Neuronal stem cell (in vitro differentiated cells): ENCODE results near the gene GINS2.

Experiments
- DNase-seq: peaks from one replicate; pipeline ENCODE4 v3.0.0-alpha.2; 2013; ENCODE audit warnings: low spot score
- H2AFZ ChIP-seq: one replicate; pipeline ENCODE4 v1.6.1; 2013; ENCODE audit warnings: mild to moderate bottlenecking, low read length, inconsistent platforms
- H2AK5ac ChIP-seq: 2 replicates; pipeline ENCODE4 v1.6.1; 2013; ENCODE audit warnings: low read depth, mild to moderate bottlenecking, inconsistent platforms, low read length, moderate library complexity, mixed read lengths
- H2BK120ac ChIP-seq: 2 replicates; pipeline ENCODE4 v1.6.1; 2013; ENCODE audit warnings: low read depth, mild to moderate bottlenecking, inconsistent platforms, low read length, moderate library complexity, mixed read lengths
- H2BK12ac ChIP-seq: one replicate; pipeline ENCODE4 v1.6.1; 2013; ENCODE audit warnings: low read length, inconsistent platforms
- H2BK15ac ChIP-seq: 2 replicates; pipeline ENCODE4 v1.6.1; 2013; ENCODE audit warnings: mild to moderate bottlenecking, low read length, inconsistent platforms, mixed read lengths
- H2BK5ac ChIP-seq: one replicate; pipeline ENCODE4 v1.6.1; 2013; ENCODE audit warnings: inconsistent platforms, mild to moderate bottlenecking, low read length, moderate library complexity
- H3K14ac ChIP-seq: one replicate; pipeline ENCODE4 v1.6.1; 2013; ENCODE audit warnings: low read length, inconsistent platforms
- H3K18ac ChIP-seq: 2 replicates; pipeline ENCODE4 v1.6.1; 2013; ENCODE audit warnings: low read length, inconsistent platforms
- H3K23ac ChIP-seq: 2 replicates; pipeline ENCODE4 v1.6.1; 2013; ENCODE audit warnings: low read depth, mild to moderate bottlenecking, mixed read lengths, low read length, inconsistent platforms; ENCODE audit not compliant: poor library complexity
- H3K27ac ChIP-seq: replicated peaks from 3 replicates; pipeline ENCODE4 v1.5.1; 2013; ENCODE audit warnings: low read length, inconsistent platforms
- H3K27me3 ChIP-seq, 3 experiments: 2 replicates each; pipeline ENCODE4 v1.6.1; 2013; ENCODE audit warnings: low read length in 3 of 3, mild to moderate bottlenecking in 2 of 3, inconsistent platforms in 1 of 3, low read depth in 1 of 3, mixed read lengths in 1 of 3, moderate library complexity in 1 of 3; ENCODE audit not compliant: control insufficient read depth in 3 of 3, insufficient read depth in 3 of 3
- H3K36me3 ChIP-seq, 2 donors: replicated peaks in 1 of 2; 2 replicates each; pipeline ENCODE4 v1.6.1; 2013; ENCODE audit warnings: low read length in 2 of 2; ENCODE audit not compliant: control insufficient read depth in 2 of 2, insufficient read depth in 2 of 2
- H3K4ac ChIP-seq: 2 replicates; pipeline ENCODE4 v1.6.1; 2013; ENCODE audit warnings: inconsistent platforms, mild to moderate bottlenecking, low read length, moderate library complexity
- H3K4me1 ChIP-seq, 2 donors: 1 replicate in 1 of 2; 2 replicates in 1 of 2; pipeline ENCODE4 v1.6.1; 2013; ENCODE audit warnings: low read length in 2 of 2, low read depth in 1 of 2; ENCODE audit not compliant: control insufficient read depth in 2 of 2, insufficient read depth in 1 of 2
- H3K4me2 ChIP-seq: one replicate; pipeline ENCODE4 v1.6.1; 2013; ENCODE audit warnings: mild to moderate bottlenecking, low read length, inconsistent platforms; ENCODE audit not compliant: insufficient read depth, poor library complexity, severe bottlenecking
- H3K4me3 ChIP-seq, 2 donors: 2 replicates each; pipeline ENCODE4 v1.5.1; 2013; ENCODE audit warnings: low read length in 2 of 2, mild to moderate bottlenecking in 2 of 2, inconsistent platforms in 1 of 2, moderate library complexity in 1 of 2
- H3K79me1 ChIP-seq: one replicate; pipeline ENCODE4 v1.6.1; 2013; ENCODE audit warnings: low read depth, mild to moderate bottlenecking, inconsistent platforms, low read length, moderate library complexity
- H3K9ac ChIP-seq: one replicate; pipeline ENCODE4 v1.6.1; 2013; ENCODE audit warnings: mild to moderate bottlenecking, low read depth, low read length, inconsistent platforms; ENCODE audit not compliant: poor library complexity
- H3K9me3 ChIP-seq, 2 donors: replicated peaks in 1 of 2; 2 replicates each; pipeline versions ENCODE3 to v1.6.1; 2013; ENCODE audit warnings: low read length in 2 of 2, mild to moderate bottlenecking in 2 of 2, inconsistent platforms in 1 of 2, low read depth in 1 of 2, mixed read lengths in 1 of 2, moderate library complexity in 1 of 2; ENCODE audit not compliant: control insufficient read depth in 2 of 2, insufficient read depth in 1 of 2
- H4K8ac ChIP-seq: one replicate; pipeline ENCODE4 v1.6.1; 2013; ENCODE audit warnings: low read depth, mild to moderate bottlenecking, inconsistent platforms, low read length, moderate library complexity
- H4K91ac ChIP-seq: one replicate; pipeline ENCODE4 v1.6.1; 2013; ENCODE audit warnings: low read length, low read depth, mild to moderate bottlenecking, inconsistent platforms; ENCODE audit not compliant: poor library complexity
- WGBS, 2 donors: extraction: QIAGEN DNeasy Blood & Tissue Kit; methylation state at CpG; one replicate each; pipeline ENCODE4 v1.1.7; 2013; ENCODE audit warnings: missing lambda C conversion rate in 2 of 2, mixed read lengths in 1 of 2; ENCODE audit not compliant: insufficient read length in 2 of 2, insufficient replicate concordance in 1 of 2; ENCODE audit errors: extremely low coverage in 2 of 2; 5-methylcytosine and 5-hydroxymethylcytosine counted together

Gene GINS2

GRCh38 chr16:85667841-85668413, 20.8 kb downstream of the GINS2 start:
- Histone ChIP-seq H2AFZ (no peak overlapping the region), H2BK12ac (no peak overlapping the region), H3K9ac (no peak overlapping the region), H3K4me1 (peaks cover 6% of the 10 kb centered on the region in 2 donors), H3K4ac (no peak overlapping the region), H2BK15ac (no peak overlapping the region), H3K18ac (no peak overlapping the region), H3K4me2 (no peak overlapping the region), H3K23ac (no peak overlapping the region), H3K36me3 (peaks cover 42 to 98% of the 10 kb centered on the region in 2 donors), H3K4me3 (peak overlapping the region in 1 of 2 donors; percentile 6), H4K8ac (no peak overlapping the region), H3K14ac (peak overlapping the region; percentile 42), H3K79me1 (no peaks in the 10 kb centered on the region), H2AK5ac (no peak overlapping the region), H4K91ac (no peak overlapping the region), H3K9me3 (peaks cover 0 to 2% of the 10 kb centered on the region in 2 donors), H3K27ac (no peak overlapping the region), H2BK120ac (no peak overlapping the region), H2BK5ac (no peak overlapping the region), H3K27me3 (no peaks in the 10 kb centered on the region)
- no CpG with 5 or more reads among the region's 16 CpGs for WGBS, 2 donors
- no peak for DNase-seq

GRCh38 chr16:85667261-85667660, 21.5 kb downstream of the GINS2 start:
- WGBS, 2 donors = no CpG with 5 or more reads among the region's 9 CpGs
- H3K4me1 ChIP-seq = peaks cover 12 to 13% of the 10 kb centered on the region in 2 donors
- H3K4ac ChIP-seq = no peak overlapping the region
- no peak overlapping the region for H3K18ac ChIP-seq
- no peak overlapping the region for H2AK5ac ChIP-seq
- no peak overlapping the region for H3K14ac ChIP-seq
- no peak overlapping the region for H2BK120ac ChIP-seq
- H3K9me3 ChIP-seq = peaks cover 0 to 2% of the 10 kb centered on the region in 2 donors
- H3K79me1 ChIP-seq = no peaks in the 10 kb centered on the region
- H2BK5ac ChIP-seq = no peak overlapping the region
- no peak for DNase-seq
- H3K23ac ChIP-seq = no peak overlapping the region
- peaks cover 38 to 95% of the 10 kb centered on the region in 2 donors for H3K36me3 ChIP-seq
- no peak overlapping the region for H4K8ac ChIP-seq
- H4K91ac ChIP-seq = no peak overlapping the region
- no peaks in the 10 kb centered on the region for H3K27me3 ChIP-seq
- H2BK15ac ChIP-seq = no peak overlapping the region
- no peak overlapping the region for H3K27ac ChIP-seq
- no peak overlapping the region for H2AFZ ChIP-seq
- H3K4me3 ChIP-seq = peak overlapping the region in 1 of 2 donors; percentile 44
- H3K4me2 ChIP-seq = no peak overlapping the region
- H3K9ac ChIP-seq = no peak overlapping the region
- no peak overlapping the region for H2BK12ac ChIP-seq

DNA sequence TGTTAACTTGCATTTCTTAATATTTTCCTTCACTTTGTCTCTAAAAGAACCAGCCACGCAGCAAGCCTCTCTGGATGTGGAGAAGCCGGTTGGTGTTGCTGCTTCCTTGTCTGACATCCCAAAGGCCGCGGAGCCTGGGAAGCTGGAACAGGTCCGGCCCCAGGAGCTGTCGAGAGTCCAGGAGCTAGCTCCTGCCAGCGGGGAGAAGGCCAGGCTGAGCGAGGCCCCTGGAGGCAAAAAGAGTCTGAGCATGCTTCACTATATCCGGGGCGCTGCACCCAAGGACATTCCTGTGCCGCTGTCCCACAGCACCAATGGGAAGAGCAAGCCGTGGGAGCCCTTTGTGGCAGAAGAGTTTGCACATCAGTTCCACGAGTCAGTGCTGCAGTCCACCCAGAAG, 22.8 kb downstream of the GINS2 start:
- peaks cover 4% of the 10 kb centered on the region for H3K79me1 ChIP-seq
- no peak overlapping the region for H2BK120ac ChIP-seq
- no peak overlapping the region for H4K91ac ChIP-seq
- H2AK5ac ChIP-seq = no peak overlapping the region
- no peak for DNase-seq
- peaks cover 23 to 26% of the 10 kb centered on the region in 2 donors for H3K4me1 ChIP-seq
- no peak overlapping the region for H2BK12ac ChIP-seq
- peaks cover 0 to 2% of the 10 kb centered on the region in 2 donors for H3K9me3 ChIP-seq
- no peak overlapping the region for H2BK15ac ChIP-seq
- H3K18ac ChIP-seq = no peak overlapping the region
- no peak overlapping the region for H3K23ac ChIP-seq
- no peaks in the 10 kb centered on the region for H3K27me3 ChIP-seq
- H3K4me3 ChIP-seq = no peak overlapping the region
- peaks cover 36 to 88% of the 10 kb centered on the region in 2 donors for H3K36me3 ChIP-seq
- no peak overlapping the region for H2AFZ ChIP-seq
- peak overlapping the region; percentile 26 for H2BK5ac ChIP-seq
- no peak overlapping the region for H3K9ac ChIP-seq
- H3K4ac ChIP-seq = no peak overlapping the region
- H3K4me2 ChIP-seq = no peak overlapping the region
- WGBS, 2 donors = no CpG with 5 or more reads among the region's 13 CpGs
- H4K8ac ChIP-seq = no peak overlapping the region
- H3K14ac ChIP-seq = no peak overlapping the region
- no peak overlapping the region for H3K27ac ChIP-seq

- WGBS, 2 donors = no CpG with 5 or more reads among the region's 12 CpGs
- no peak overlapping the region for H3K9ac ChIP-seq
- H2BK12ac ChIP-seq = no peak overlapping the region
- no peak overlapping the region for H3K4me3 ChIP-seq
- no peak overlapping the region for H2BK15ac ChIP-seq
- H2BK5ac ChIP-seq = no peak overlapping the region
- peaks cover 0 to 2% of the 10 kb centered on the region in 2 donors for H3K9me3 ChIP-seq
- DNase-seq = no peak
- peaks cover 36 to 86% of the 10 kb centered on the region in 2 donors for H3K36me3 ChIP-seq
- H3K27me3 ChIP-seq = no peaks in the 10 kb centered on the region
- H4K91ac ChIP-seq = no peak overlapping the region
- H3K4ac ChIP-seq = no peak overlapping the region
- H3K4me1 ChIP-seq = peaks cover 24 to 29% of the 10 kb centered on the region in 2 donors
- no peak overlapping the region for H3K27ac ChIP-seq
- no peak overlapping the region for H2AFZ ChIP-seq
- H2AK5ac ChIP-seq = no peak overlapping the region
- H3K4me2 ChIP-seq = no peak overlapping the region
- no peak overlapping the region for H2BK120ac ChIP-seq
- peaks cover 4% of the 10 kb centered on the region for H3K79me1 ChIP-seq
- H3K14ac ChIP-seq = no peak overlapping the region
- no peak overlapping the region for H3K23ac ChIP-seq
- H3K18ac ChIP-seq = no peak overlapping the region
- no peak overlapping the region for H4K8ac ChIP-seq
Observed at GRCh38 chr16:85665373-85665740, 23.4 kb downstream of the GINS2 start.
